Measurements from ENCODE around the gene TMPO.

Gene TMPO

DNA sequence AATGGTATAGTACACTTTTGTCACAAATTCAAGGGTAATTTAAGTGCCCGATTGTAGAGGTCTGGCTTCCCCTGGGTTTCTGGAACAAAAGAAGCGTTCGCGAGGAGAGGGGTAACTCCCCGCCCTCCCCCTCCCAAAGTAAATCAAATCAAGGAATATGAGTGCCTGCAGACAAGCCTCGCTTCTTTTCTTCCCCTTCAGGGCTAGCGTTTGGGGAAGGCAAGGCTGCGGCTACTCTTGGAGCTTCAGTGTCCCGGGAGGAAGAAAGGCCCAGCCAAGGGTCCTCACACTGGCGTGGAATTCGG, 456 bp upstream of the TMPO start:
- Histone ChIP-seq H3K4me3 (ENCODE audit: low read depth in 1 of 2, low read length in 2 of 2) (peak overlapping the region; percentile 95 to 100), H3K4me1 (ENCODE audit: control insufficient read depth in 1 of 2, insufficient read depth in 2 of 2, low read length in 2 of 2) (peaks cover 0 to 17% of the 10 kb centered on the region in 2 donors), H3K27ac (ENCODE audit: low read length) (peak overlapping the region; percentile 99), H3K27me3 (ENCODE audit: low read depth, low read length) (no peaks in the 10 kb centered on the region), H3K36me3 (ENCODE audit: control insufficient read depth in 1 of 2, insufficient read depth in 2 of 2, low read length in 2 of 2) (no peaks in the 10 kb centered on the region), H3K9me3 (ENCODE audit: control insufficient read depth in 1 of 2, low read length in 2 of 2) (no peaks in the 10 kb centered on the region)

DNA sequence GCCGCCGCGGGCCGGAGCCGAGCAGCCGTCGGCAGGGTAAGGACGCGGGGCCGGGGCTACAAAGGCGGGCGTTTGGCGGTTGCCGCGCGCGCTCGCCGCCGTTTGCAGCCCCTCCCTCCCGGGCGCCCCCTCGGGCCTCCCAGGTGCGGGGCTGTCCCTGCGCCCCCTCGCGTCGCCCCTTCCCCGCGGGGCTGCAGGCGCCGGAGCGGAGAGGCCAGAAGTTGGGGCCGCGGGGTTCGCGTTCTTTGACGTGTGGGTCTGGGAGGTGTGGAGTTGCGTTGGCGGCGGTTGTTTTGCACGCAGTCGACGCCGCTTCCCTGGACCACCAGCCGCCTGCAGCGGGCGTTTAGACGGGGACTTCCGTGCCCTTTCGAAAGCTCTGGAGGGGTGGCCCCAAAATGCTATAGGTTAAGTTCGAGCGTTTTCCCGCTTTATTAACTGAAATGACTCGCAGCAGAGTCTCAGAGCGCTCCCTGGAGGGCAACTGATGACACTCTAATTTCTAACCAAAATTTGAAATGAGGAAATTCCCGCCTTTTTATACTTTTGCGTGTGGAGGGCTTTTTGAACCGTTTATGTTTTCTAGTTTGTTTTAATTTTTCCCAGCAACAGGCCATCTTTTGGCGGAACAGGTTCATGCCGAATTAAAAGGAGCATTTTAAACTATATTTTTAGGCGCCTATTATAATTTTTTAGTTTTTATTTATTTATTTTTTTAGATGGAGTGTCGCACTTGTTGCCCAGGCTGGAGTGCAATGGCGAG, 902 bp downstream of the TMPO start:
- no peaks in the 10 kb centered on the region for H3K27me3 ChIP-seq (ENCODE audit: low read depth, low read length)
- H3K4me1 ChIP-seq (ENCODE audit: control insufficient read depth in 1 of 2, insufficient read depth in 2 of 2, low read length in 2 of 2): peaks cover 0 to 22% of the 10 kb centered on the region in 2 donors
- peak overlapping the region; percentile 99 for H3K27ac ChIP-seq (ENCODE audit: low read length)
- no peaks in the 10 kb centered on the region for H3K36me3 ChIP-seq (ENCODE audit: control insufficient read depth in 1 of 2, insufficient read depth in 2 of 2, low read length in 2 of 2)
- H3K9me3 ChIP-seq (ENCODE audit: control insufficient read depth in 1 of 2, low read length in 2 of 2): no peaks in the 10 kb centered on the region
- H3K4me3 ChIP-seq (ENCODE audit: low read depth in 1 of 2, low read length in 2 of 2): peak overlapping the region; percentile 95 to 100

DNA sequence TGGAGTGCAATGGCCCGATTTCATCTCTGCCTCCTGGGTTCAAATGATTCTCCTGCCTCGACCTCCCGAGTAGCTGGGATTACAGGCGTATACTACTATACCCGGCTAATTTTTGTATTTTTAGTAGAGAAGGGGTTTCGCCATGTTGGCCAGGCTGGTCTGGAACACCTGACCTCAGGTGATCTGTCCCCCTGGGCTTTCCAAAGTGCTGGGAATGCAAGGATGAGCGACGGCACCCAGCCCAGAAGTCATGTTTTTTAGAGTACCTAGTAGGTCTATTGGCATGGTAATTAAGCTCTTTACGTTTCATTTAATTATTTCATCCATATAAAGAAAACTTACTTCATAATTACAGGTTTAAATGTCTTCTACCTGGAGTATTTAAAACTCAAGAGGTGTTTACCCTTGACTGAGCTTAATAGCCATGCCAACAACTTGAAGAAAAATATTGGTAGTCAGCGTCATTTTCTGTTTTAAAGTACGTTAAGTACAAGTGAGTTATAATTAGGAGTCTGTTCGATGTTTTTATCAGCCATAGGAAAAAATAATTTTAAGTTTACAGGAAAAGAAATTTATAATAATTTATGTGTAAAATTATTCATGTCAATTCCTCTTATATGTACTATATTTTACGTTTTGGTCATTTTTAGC, 4.0 kb downstream of the TMPO start:
- peaks cover 0 to 17% of the 10 kb centered on the region in 2 donors for H3K4me1 ChIP-seq (ENCODE audit: control insufficient read depth in 1 of 2, insufficient read depth in 2 of 2, low read length in 2 of 2)
- H3K4me3 ChIP-seq (ENCODE audit: low read depth in 1 of 2, low read length in 2 of 2): no peak overlapping the region
- H3K9me3 ChIP-seq (ENCODE audit: control insufficient read depth in 1 of 2, low read length in 2 of 2): no peaks in the 10 kb centered on the region
- H3K27me3 ChIP-seq (ENCODE audit: low read depth, low read length): no peaks in the 10 kb centered on the region
- H3K27ac ChIP-seq (ENCODE audit: low read length): no peak overlapping the region
- H3K36me3 ChIP-seq (ENCODE audit: control insufficient read depth in 1 of 2, insufficient read depth in 2 of 2, low read length in 2 of 2): peaks cover 4 to 5% of the 10 kb centered on the region in 2 donors

DNA sequence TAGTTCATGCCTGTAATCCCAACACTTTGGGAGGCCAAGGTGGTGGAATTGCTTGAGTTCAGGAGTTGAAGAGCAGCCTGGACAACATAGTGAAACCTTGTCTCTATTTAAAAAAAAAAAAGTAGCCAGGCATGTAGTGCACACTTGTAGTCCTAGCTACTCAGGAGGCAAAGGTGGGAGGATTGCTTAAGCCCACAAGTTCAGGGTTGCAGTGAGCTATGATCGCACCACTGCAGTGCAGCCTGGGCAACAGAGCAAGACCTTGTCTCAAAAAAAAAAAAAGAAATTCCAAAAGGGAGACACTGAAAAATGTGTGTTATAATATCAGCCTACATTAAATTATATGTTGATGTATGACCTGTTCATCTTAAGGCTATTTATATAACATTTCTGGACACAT, 14.7 kb downstream of the TMPO start:
- Histone ChIP-seq H3K27ac (ENCODE audit: low read length) (no peak overlapping the region), H3K36me3 (ENCODE audit: control insufficient read depth in 1 of 2, insufficient read depth in 2 of 2, low read length in 2 of 2) (peaks cover 11 to 24% of the 10 kb centered on the region in 2 donors), H3K4me1 (ENCODE audit: control insufficient read depth in 1 of 2, insufficient read depth in 2 of 2, low read length in 2 of 2) (no peaks in the 10 kb centered on the region), H3K27me3 (ENCODE audit: low read depth, low read length) (no peaks in the 10 kb centered on the region), H3K4me3 (ENCODE audit: low read depth in 1 of 2, low read length in 2 of 2) (no peak overlapping the region), H3K9me3 (ENCODE audit: control insufficient read depth in 1 of 2, low read length in 2 of 2) (no peaks in the 10 kb centered on the region)

- Histone ChIP-seq H3K36me3 (ENCODE audit: control insufficient read depth in 1 of 2, insufficient read depth in 2 of 2, low read length in 2 of 2) (peaks cover 23 to 35% of the 10 kb centered on the region in 2 donors), H3K4me3 (ENCODE audit: low read depth in 1 of 2, low read length in 2 of 2) (no peak overlapping the region), H3K27me3 (ENCODE audit: low read depth, low read length) (no peaks in the 10 kb centered on the region), H3K9me3 (ENCODE audit: control insufficient read depth in 1 of 2, low read length in 2 of 2) (no peaks in the 10 kb centered on the region), H3K4me1 (ENCODE audit: control insufficient read depth in 1 of 2, insufficient read depth in 2 of 2, low read length in 2 of 2) (no peaks in the 10 kb centered on the region), H3K27ac (ENCODE audit: low read length) (no peak overlapping the region)
These were observed 17.4 kb downstream of the TMPO start for GRCh38 chr12:98532687-98533304.

DNA sequence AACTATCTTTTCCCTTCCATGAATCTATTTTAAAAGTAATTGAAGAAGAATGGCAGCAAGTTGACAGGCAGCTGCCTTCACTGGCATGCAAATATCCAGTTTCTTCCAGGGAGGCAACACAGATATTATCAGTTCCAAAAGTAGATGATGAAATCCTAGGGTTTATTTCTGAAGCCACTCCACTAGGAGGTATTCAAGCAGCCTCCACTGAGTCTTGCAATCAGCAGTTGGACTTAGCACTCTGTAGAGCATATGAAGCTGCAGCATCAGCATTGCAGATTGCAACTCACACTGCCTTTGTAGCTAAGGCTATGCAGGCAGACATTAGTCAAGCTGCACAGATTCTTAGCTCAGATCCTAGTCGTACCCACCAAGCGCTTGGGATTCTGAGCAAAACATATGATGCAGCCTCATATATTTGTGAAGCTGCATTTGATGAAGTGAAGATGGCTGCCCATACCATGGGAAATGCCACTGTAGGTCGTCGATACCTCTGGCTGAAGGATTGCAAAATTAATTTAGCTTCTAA, 18.4 kb downstream of the TMPO start:
- Histone ChIP-seq H3K9me3 (ENCODE audit: control insufficient read depth in 1 of 2, low read length in 2 of 2) (no peaks in the 10 kb centered on the region), H3K27ac (ENCODE audit: low read length) (no peak overlapping the region), H3K36me3 (ENCODE audit: control insufficient read depth in 1 of 2, insufficient read depth in 2 of 2, low read length in 2 of 2) (peaks cover 27 to 34% of the 10 kb centered on the region in 2 donors), H3K27me3 (ENCODE audit: low read depth, low read length) (no peaks in the 10 kb centered on the region), H3K4me1 (ENCODE audit: control insufficient read depth in 1 of 2, insufficient read depth in 2 of 2, low read length in 2 of 2) (no peaks in the 10 kb centered on the region), H3K4me3 (ENCODE audit: low read depth in 1 of 2, low read length in 2 of 2) (no peak overlapping the region)

- Histone ChIP-seq H3K36me3 (ENCODE audit: control insufficient read depth in 1 of 2, insufficient read depth in 2 of 2, low read length in 2 of 2) (peaks cover 27 to 33% of the 10 kb centered on the region in 2 donors), H3K27ac (ENCODE audit: low read length) (no peak overlapping the region)
These were observed 22.6 kb downstream of the TMPO start for GRCh38 chr12:98538031-98538430.

DNA sequence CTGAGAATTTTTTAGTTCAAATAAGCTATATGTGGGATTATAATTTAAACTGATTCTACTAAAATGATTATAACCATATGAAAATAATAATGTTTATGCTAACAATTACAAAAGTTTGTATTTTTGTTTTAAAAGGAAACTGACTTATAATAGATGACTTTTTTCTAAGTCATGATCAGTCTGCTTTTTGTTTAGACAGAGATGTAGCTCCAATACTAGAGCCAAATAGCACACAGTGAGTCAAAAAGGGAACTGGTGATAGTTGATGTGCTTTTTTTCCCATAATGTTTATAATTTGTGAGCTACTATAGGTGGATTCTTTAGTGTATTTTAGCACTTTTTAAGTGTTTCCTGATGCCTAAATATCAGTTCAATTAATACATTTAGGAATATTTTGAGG, 28.3 kb downstream of the TMPO start:
- Histone ChIP-seq H3K9me3 (ENCODE audit: control insufficient read depth in 1 of 2, low read length in 2 of 2) (no peaks in the 10 kb centered on the region), H3K4me3 (ENCODE audit: low read depth in 1 of 2, low read length in 2 of 2) (no peak overlapping the region), H3K36me3 (ENCODE audit: control insufficient read depth in 1 of 2, insufficient read depth in 2 of 2, low read length in 2 of 2) (peaks cover 20 to 24% of the 10 kb centered on the region in 2 donors), H3K4me1 (ENCODE audit: control insufficient read depth in 1 of 2, insufficient read depth in 2 of 2, low read length in 2 of 2) (no peaks in the 10 kb centered on the region), H3K27me3 (ENCODE audit: low read depth, low read length) (no peaks in the 10 kb centered on the region), H3K27ac (ENCODE audit: low read length) (no peak overlapping the region)

More at GRCh38 chr12:98538031-98538430, 22.6 kb downstream of the TMPO start:
- Histone ChIP-seq H3K4me1 (ENCODE audit: control insufficient read depth in 1 of 2, insufficient read depth in 2 of 2, low read length in 2 of 2) (no peaks in the 10 kb centered on the region), H3K9me3 (ENCODE audit: control insufficient read depth in 1 of 2, low read length in 2 of 2) (no peaks in the 10 kb centered on the region), H3K27me3 (ENCODE audit: low read depth, low read length) (no peaks in the 10 kb centered on the region), H3K4me3 (ENCODE audit: low read depth in 1 of 2, low read length in 2 of 2) (no peak overlapping the region)

- Histone ChIP-seq H3K4me3 (ENCODE audit: low read depth in 1 of 2, low read length in 2 of 2) (no peak overlapping the region), H3K4me1 (ENCODE audit: control insufficient read depth in 1 of 2, insufficient read depth in 2 of 2, low read length in 2 of 2) (no peaks in the 10 kb centered on the region), H3K27ac (ENCODE audit: low read length) (no peak overlapping the region), H3K27me3 (ENCODE audit: low read depth, low read length) (no peaks in the 10 kb centered on the region), H3K36me3 (ENCODE audit: control insufficient read depth in 1 of 2, insufficient read depth in 2 of 2, low read length in 2 of 2) (peaks cover 20 to 27% of the 10 kb centered on the region in 2 donors), H3K9me3 (ENCODE audit: control insufficient read depth in 1 of 2, low read length in 2 of 2) (no peaks in the 10 kb centered on the region)
These were observed 29.4 kb downstream of the TMPO start for GRCh38 chr12:98544751-98545150.

- Histone ChIP-seq H3K27me3 (ENCODE audit: low read depth, low read length) (no peaks in the 10 kb centered on the region), H3K27ac (ENCODE audit: low read length) (no peak overlapping the region), H3K4me3 (ENCODE audit: low read depth in 1 of 2, low read length in 2 of 2) (no peak overlapping the region), H3K9me3 (ENCODE audit: control insufficient read depth in 1 of 2, low read length in 2 of 2) (no peaks in the 10 kb centered on the region), H3K4me1 (ENCODE audit: control insufficient read depth in 1 of 2, insufficient read depth in 2 of 2, low read length in 2 of 2) (no peaks in the 10 kb centered on the region), H3K36me3 (ENCODE audit: control insufficient read depth in 1 of 2, insufficient read depth in 2 of 2, low read length in 2 of 2) (peaks cover 16 to 24% of the 10 kb centered on the region in 2 donors)
These were observed 34.2 kb downstream of the TMPO start for GRCh38 chr12:98549371-98550110.

GRCh38 chr12:98551787-98552186, 36.4 kb downstream of the TMPO start:
- H3K4me3 ChIP-seq (ENCODE audit: low read depth in 1 of 2, low read length in 2 of 2): no peak overlapping the region
- H3K9me3 ChIP-seq (ENCODE audit: control insufficient read depth in 1 of 2, low read length in 2 of 2): no peaks in the 10 kb centered on the region
- H3K27me3 ChIP-seq (ENCODE audit: low read depth, low read length): no peaks in the 10 kb centered on the region
- peaks cover 11 to 18% of the 10 kb centered on the region in 2 donors for H3K36me3 ChIP-seq (ENCODE audit: control insufficient read depth in 1 of 2, insufficient read depth in 2 of 2, low read length in 2 of 2)
- no peak overlapping the region for H3K27ac ChIP-seq (ENCODE audit: low read length)
- H3K4me1 ChIP-seq (ENCODE audit: control insufficient read depth in 1 of 2, insufficient read depth in 2 of 2, low read length in 2 of 2): no peaks in the 10 kb centered on the region

Measured in muscle layer of duodenum (tissue), 2 donors.